Tibial nerve (tissue), 4 donors: ENCODE results near the gene TMEM53. TPM values are rescaled to one million over a fixed set of nuclear protein-coding genes. Genes with fewer than 3 reads are reported as not detected.

ENCODE experiments used
- DNase-seq, 2 donors: peaks; one replicate each; pipeline ENCODE4 v3.0.0-alpha.2; 2019; ENCODE audit warnings: low spot score in 2 of 2
- H3K27ac ChIP-seq, 4 donors: fragments of 200-600 bp; sonication (generic) in 3 of 4; one replicate each; pipeline ENCODE4 v1.5.1; 2017 to 2019; ENCODE audit warnings: mild to moderate bottlenecking in 1 of 4
- H3K27me3 ChIP-seq, 2 donors: fragments of 200-600 bp; sonication (generic) in 1 of 2; one replicate each; pipeline versions ENCODE4 v1.5.1 to v1.6.0; 2017 to 2019
- H3K36me3 ChIP-seq, 3 donors: fragments of 200-600 bp; sonication (generic); one replicate each; pipeline ENCODE4 v1.5.1; 2018 to 2019
- H3K4me1 ChIP-seq, 4 donors: fragments of 200-600 bp; sonication (generic) in 3 of 4; one replicate each; pipeline ENCODE4 v1.5.1; 2017 to 2019
- H3K4me3 ChIP-seq, 4 donors: fragments of 200-600 bp; sonication (generic) in 3 of 4; one replicate each; pipeline ENCODE4 v1.5.1; 2017 to 2019; ENCODE audit warnings: mild to moderate bottlenecking in 1 of 4, moderate library complexity in 1 of 4
- H3K9me3 ChIP-seq, 4 donors: fragments of 200-600 bp; sonication (generic) in 3 of 4; one replicate each; pipeline ENCODE4 v1.5.1; 2017 to 2019
- CTCF ChIP-seq, 5 experiments: fragments of 200-600 bp in 3 of 5; fragments of 450-650 bp in 2 of 5; sonication (generic) in 3 of 5; IDR thresholded peaks; one replicate each; pipeline ENCODE4 v1.5.1; 2016 to 2019; ENCODE audit warnings: antibody characterized with exemption in 5 of 5, mild to moderate bottlenecking in 3 of 5, moderate library complexity in 2 of 5
- EP300 ChIP-seq, 2 donors: sonication (generic); formaldehyde crosslinking; IDR thresholded peaks; one replicate each; pipeline ENCODE4 v1.6.1; 2017; ENCODE audit warnings: antibody characterized with exemption in 2 of 2, mild to moderate bottlenecking in 1 of 2
- POLR2A ChIP-seq, 2 donors: fragments of 450-650 bp; IDR thresholded peaks; one replicate each; pipeline ENCODE4 v1.6.1; 2017; ENCODE audit warnings: antibody characterized with exemption in 2 of 2, mild to moderate bottlenecking in 2 of 2, moderate library complexity in 2 of 2
- WGBS, 2 donors: methylation state at CpG; one replicate each; pipeline ENCODE4 v1.1.5; 2018; 5-methylcytosine and 5-hydroxymethylcytosine counted together
- total RNA-seq, 4 donors: library from RNA; depleted of rRNA; stranded (reverse); fragments of >200 nt; gene quantifications; one replicate each; pipeline ENCODE4 v1.1.0, GENCODE V29; 2016

Gene TMEM53
- total RNA-seq, 4 donors from 2014 or later, result 7.2 to 10.5 (median 9.5) TPM

GRCh38 chr1:44659566-44659965, 14.7 kb downstream of the TMEM53 start:
- 91 to 98% methylated on average over 4 of the region's 4 CpGs for WGBS, 2 donors
- Histone ChIP-seq H3K4me3 (no peak overlapping the region), H3K27ac (no peak overlapping the region), H3K36me3 (peaks cover 0 to 39% (median 0%) of the 10 kb centered on the region in 3 donors), H3K27me3 (no peaks in the 10 kb centered on the region), H3K4me1 (peaks cover 0 to 5% (median 0%) of the 10 kb centered on the region in 4 donors), H3K9me3 (no peaks in the 10 kb centered on the region)
- TF ChIP-seq CTCF (IDR thresholded peaks at IDR 0.05) (no peak), EP300 (IDR thresholded peaks at IDR 0.05) (no peak), POLR2A (IDR thresholded peaks at IDR 0.05) (no peak)
- no peak for DNase-seq

- 55 to 60% methylated on average over 5 of the region's 5 CpGs for WGBS, 2 donors
- no peak for TF ChIP-seq EP300 (IDR thresholded peaks at IDR 0.05)
- no peak for TF ChIP-seq POLR2A (IDR thresholded peaks at IDR 0.05)
- peak; percentile 40 to 50 (median 48) for TF ChIP-seq CTCF (IDR thresholded peaks at IDR 0.05)
- H3K36me3 ChIP-seq, result peaks cover 0 to 69% (median 0%) of the 10 kb centered on the region in 3 donors
- H3K4me1 ChIP-seq, result peaks cover 0 to 5% (median 0%) of the 10 kb centered on the region in 4 donors
- DNase-seq, result no peak
- H3K4me3 ChIP-seq, result no peak overlapping the region
- no peaks in the 10 kb centered on the region for H3K27me3 ChIP-seq
- no peaks in the 10 kb centered on the region for H3K9me3 ChIP-seq
- no peak overlapping the region for H3K27ac ChIP-seq
These were observed 18.7 kb downstream of the TMEM53 start for GRCh38 chr1:44655609-44656008.

GRCh38 chr1:44654621-44655187, 19.6 kb downstream of the TMEM53 start:
- Histone ChIP-seq H3K4me1 (no peaks in the 10 kb centered on the region), H3K9me3 (no peaks in the 10 kb centered on the region), H3K4me3 (no peak overlapping the region), H3K27me3 (no peaks in the 10 kb centered on the region), H3K36me3 (peaks cover 0 to 78% (median 0%) of the 10 kb centered on the region in 3 donors), H3K27ac (no peak overlapping the region)
- WGBS, 2 donors, result 91% methylated on average over 33 to 35 of the region's 35 CpGs
- no peak for TF ChIP-seq CTCF (IDR thresholded peaks at IDR 0.05)
- no peak for TF ChIP-seq POLR2A (IDR thresholded peaks at IDR 0.05)
- no peak for TF ChIP-seq EP300 (IDR thresholded peaks at IDR 0.05)
- DNase-seq, result no peak

DNA sequence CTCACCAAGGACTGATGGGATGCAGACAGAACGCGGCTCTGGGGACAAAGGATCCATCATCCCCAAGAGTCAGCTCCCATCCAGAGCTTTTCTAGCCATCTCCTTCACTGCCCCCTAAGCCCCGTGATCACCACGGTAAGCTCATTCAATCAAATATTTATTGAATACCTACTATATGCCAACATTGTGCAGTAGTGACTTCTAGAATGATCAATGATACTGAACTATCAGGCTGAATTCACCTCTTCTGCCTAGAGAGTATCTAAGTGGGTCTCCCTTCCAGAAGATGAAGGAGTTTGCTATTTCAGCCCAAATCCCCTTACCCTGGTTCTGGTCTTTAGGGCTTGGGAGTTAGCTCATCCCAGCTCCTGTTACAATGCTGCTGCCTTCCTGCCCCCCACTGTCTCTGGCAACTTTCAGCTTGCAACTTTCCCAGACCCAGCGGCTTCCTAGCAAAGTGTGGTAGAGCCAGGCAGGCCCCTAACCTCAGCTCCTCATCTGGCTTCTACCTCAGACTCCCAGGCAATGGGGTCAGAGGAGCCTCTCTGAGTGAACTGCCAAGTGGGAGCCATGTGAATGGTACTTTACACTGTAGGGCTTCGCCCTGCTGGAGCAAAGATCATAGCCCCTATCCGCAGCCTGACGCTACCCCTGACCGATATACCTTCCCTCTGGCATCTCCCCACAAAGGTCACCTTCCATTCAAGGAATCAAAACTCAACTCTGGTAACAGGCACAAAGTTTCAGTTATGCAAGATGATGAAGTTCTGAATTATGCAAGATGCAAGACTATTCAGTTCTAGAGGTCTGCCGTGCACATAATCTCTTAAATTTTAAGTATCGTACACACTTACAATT, 20.9 kb downstream of the TMEM53 start:
- 57 to 63% methylated on average over 11 of the region's 11 CpGs for WGBS, 2 donors

More for the DNA sequence above, 20.9 kb downstream of the TMEM53 start:
- no peak overlapping the region for H3K27ac ChIP-seq
- H3K36me3 ChIP-seq, result peaks cover 0 to 82% (median 0%) of the 10 kb centered on the region in 3 donors
- H3K27me3 ChIP-seq, result no peaks in the 10 kb centered on the region
- no peak overlapping the region for H3K4me3 ChIP-seq
- TF ChIP-seq POLR2A (IDR thresholded peaks at IDR 0.05) (no peak), EP300 (IDR thresholded peaks at IDR 0.05) (no peak), CTCF (IDR thresholded peaks at IDR 0.05) (no peak)
- no peak for DNase-seq
- H3K4me1 ChIP-seq, result no peaks in the 10 kb centered on the region
- no peaks in the 10 kb centered on the region for H3K9me3 ChIP-seq
